Bronchial epithelial cell (primary cell): ENCODE data around the gene NKX2-3. TPM values are rescaled to one million over a fixed set of nuclear protein-coding genes. Genes with fewer than 3 reads are reported as not detected.

ENCODE experiments used
- DNase-seq: peaks from one replicate; pipeline ENCODE4 v3.0.0-alpha.2; 2010; ENCODE audit warnings: low read depth
- FAIRE-seq: peaks from 2 replicates; lab custom pipeline; 2011; peaks lifted over from hg19 to GRCh38; lab: Jason Lieb, UNC
- H3K27me3 ChIP-seq: 2 replicates; pipeline ENCODE4 v1.5.1; 2011; ENCODE audit warnings: low read length; ENCODE audit not compliant: control insufficient read depth, insufficient read depth
- H3K36me3 ChIP-seq: 2 replicates; pipeline ENCODE4 v1.5.1; 2011; ENCODE audit warnings: low read length; ENCODE audit not compliant: control insufficient read depth, insufficient read depth
- H3K4me3 ChIP-seq: 2 replicates; pipeline ENCODE4 v1.5.1; 2011; ENCODE audit warnings: mild to moderate bottlenecking, low read depth, low read length, control low read depth
- CTCF ChIP-seq: IDR thresholded peaks from 2 replicates; pipeline ENCODE4 v1.5.1; 2011; ENCODE audit warnings: mild to moderate bottlenecking, moderate library complexity, low read length, control low read depth, inconsistent platforms; ENCODE audit not compliant: insufficient read depth, severe bottlenecking
- total RNA-seq: library from RNA; depleted of rRNA; stranded (reverse); fragments of >200 nt; gene quantifications from 2 replicates; pipeline ENCODE4 v1.2.1, GENCODE V29; 2014

NKX2-3 gene
- total RNA-seq, 1 donor from 2014 or later = not detected

- no peak for FAIRE-seq
- no peak for TF ChIP-seq CTCF
- no peak for DNase-seq
- Histone ChIP-seq H3K4me3 (no peak overlapping the region), H3K36me3 (no peaks in the 10 kb centered on the region), H3K27me3 (no peaks in the 10 kb centered on the region)
Measured at GRCh38 chr10:99565166-99565565, 32.4 kb downstream of the NKX2-3 start.

GRCh38 chr10:99569253-99569939, 36.7 kb downstream of the NKX2-3 start:
- Histone ChIP-seq H3K27me3 (no peaks in the 10 kb centered on the region), H3K4me3 (no peak overlapping the region), H3K36me3 (no peaks in the 10 kb centered on the region)
- TF ChIP-seq CTCF = no peak
- DNase-seq (no peak), FAIRE-seq (no peak)

GRCh38 chr10:99569961-99570360, 37.2 kb downstream of the NKX2-3 start:
- FAIRE-seq = no peak
- Histone ChIP-seq H3K4me3 (no peak overlapping the region), H3K27me3 (no peaks in the 10 kb centered on the region), H3K36me3 (no peaks in the 10 kb centered on the region)
- no peak for DNase-seq
- TF ChIP-seq CTCF = no peak

- DNase-seq = no peak
- TF ChIP-seq CTCF = no peak
- Histone ChIP-seq H3K4me3 (no peak overlapping the region), H3K36me3 (no peaks in the 10 kb centered on the region), H3K27me3 (no peaks in the 10 kb centered on the region)
- FAIRE-seq = no peak
Measured at GRCh38 chr10:99571816-99572215, 39.1 kb downstream of the NKX2-3 start.

- H3K4me3 ChIP-seq = no peak overlapping the region
- peak; percentile 25 for DNase-seq
- H3K36me3 ChIP-seq = no peaks in the 10 kb centered on the region
- no peaks in the 10 kb centered on the region for H3K27me3 ChIP-seq
- FAIRE-seq = no peak
- no peak for TF ChIP-seq CTCF
Measured at GRCh38 chr10:99573790-99574189, 41.0 kb downstream of the NKX2-3 start.

GRCh38 chr10:99579971-99580370, 47.2 kb downstream of the NKX2-3 start:
- FAIRE-seq (no peak), DNase-seq (no peak)
- Histone ChIP-seq H3K4me3 (no peak overlapping the region), H3K36me3 (no peaks in the 10 kb centered on the region), H3K27me3 (peaks cover 2% of the 10 kb centered on the region)
- TF ChIP-seq CTCF = no peak
